ENCODE data around the gene TCF3. TPM values are rescaled to one million over a fixed set of nuclear protein-coding genes. Genes with fewer than 3 reads are reported as not detected.

Gene TCF3
- total RNA-seq, 1 donor from 2014 or later = 83.0 TPM

GRCh38 chr19:1609680-1610474 is 42.5 kb downstream of the TCF3 start:
- no peak for DNase-seq (ENCODE audit: low spot score)

- DNase-seq (ENCODE audit: low spot score) = no peak
These were observed 43.4 kb downstream of the TCF3 start for GRCh38 chr19:1609103-1609396.

GRCh38 chr19:1608359-1609102 is 43.9 kb downstream of the TCF3 start:
- no peak for DNase-seq (ENCODE audit: low spot score)

- no peak for DNase-seq (ENCODE audit: low spot score)
These were observed 46.2 kb downstream of the TCF3 start for GRCh38 chr19:1606138-1606651.

GRCh38 chr19:1605236-1606137 is 46.9 kb downstream of the TCF3 start, which contains the start of gene UQCR11:
Gene UQCR11 (minus strand): TSS chr19:1605462. CDS start chr19:1605409, 53 bp downstream.
- peak; percentile 96 for DNase-seq (ENCODE audit: low spot score)

GRCh38 chr19:1602091-1602707 is 50.2 kb downstream of the TCF3 start:
- DNase-seq (ENCODE audit: low spot score) = no peak

GRCh38 chr19:1601613-1602064 is 50.8 kb downstream of the TCF3 start:
- no peak for DNase-seq (ENCODE audit: low spot score)

GRCh38 chr19:1599460-1599846 is 53.0 kb downstream of the TCF3 start:
- DNase-seq (ENCODE audit: low spot score) = no peak

GRCh38 chr19:1598777-1599459 is 53.5 kb downstream of the TCF3 start:
- DNase-seq (ENCODE audit: low spot score) = no peak

- no peak for DNase-seq (ENCODE audit: low spot score)
These were observed 59.0 kb downstream of the TCF3 start for GRCh38 chr19:1593501-1593772.

GRCh38 chr19:1592755-1593500 is 59.5 kb downstream of the TCF3 start, which contains the start of gene MBD3:
Gene MBD3 (minus strand): TSS chr19:1592865. CDS start chr19:1592631, 234 bp downstream.
- peak; percentile 93 for DNase-seq (ENCODE audit: low spot score)

GRCh38 chr19:1592024-1592754 is 60.2 kb downstream of the TCF3 start:
- peak; percentile 86 for DNase-seq (ENCODE audit: low spot score)

- DNase-seq (ENCODE audit: low spot score) = no peak
These were observed 60.9 kb downstream of the TCF3 start for GRCh38 chr19:1591421-1592023.

- DNase-seq (ENCODE audit: low spot score) = no peak
These were observed 61.6 kb downstream of the TCF3 start for GRCh38 chr19:1590641-1591397.

- DNase-seq (ENCODE audit: low spot score) = no peak
These were observed 64.5 kb downstream of the TCF3 start for GRCh38 chr19:1587872-1588271.

- DNase-seq (ENCODE audit: low spot score) = no peak
These were observed 67.2 kb downstream of the TCF3 start for GRCh38 chr19:1585243-1585580.

- DNase-seq (ENCODE audit: low spot score) = no peak
These were observed 67.7 kb downstream of the TCF3 start for GRCh38 chr19:1584500-1585242.

GRCh38 chr19:1582201-1582600 is 70.2 kb downstream of the TCF3 start:
- no peak for DNase-seq (ENCODE audit: low spot score)

All from mucosa of gallbladder (tissue), 1 donor.